OCI-M1 (cell line): ENCODE results near the gene MAPK4.
"Not testable (repeated sequence)": the region's sequence is repeated elsewhere in the genome, so short reads cannot be mapped to it uniquely, and the experiment has no call there.

Experiments
- DNase-seq: peaks from one replicate; lab custom pipeline; 2025; lab: John Stamatoyannopoulos, UW

The MAPK4 gene

DNA sequence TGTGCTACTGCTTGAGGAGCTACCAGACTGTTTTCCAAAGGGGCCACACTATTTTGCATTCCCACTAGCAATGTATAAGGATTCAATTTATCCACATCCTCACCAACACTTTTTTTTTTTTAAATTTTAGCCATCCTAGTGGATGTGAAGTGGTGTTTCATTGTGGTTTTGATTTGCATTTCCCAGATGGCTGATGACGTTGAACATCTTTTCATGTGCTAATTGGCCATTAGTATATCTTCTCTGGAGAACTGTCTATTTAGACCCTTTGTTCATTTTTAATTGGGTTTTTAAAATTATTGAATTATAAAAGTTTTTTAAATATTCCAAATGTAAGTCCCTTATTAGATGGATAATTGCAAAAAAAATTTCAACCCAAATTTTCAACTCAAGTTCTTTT lies 121.1 kb downstream of the MAPK4 start:
- DNase-seq, result no peak

DNA sequence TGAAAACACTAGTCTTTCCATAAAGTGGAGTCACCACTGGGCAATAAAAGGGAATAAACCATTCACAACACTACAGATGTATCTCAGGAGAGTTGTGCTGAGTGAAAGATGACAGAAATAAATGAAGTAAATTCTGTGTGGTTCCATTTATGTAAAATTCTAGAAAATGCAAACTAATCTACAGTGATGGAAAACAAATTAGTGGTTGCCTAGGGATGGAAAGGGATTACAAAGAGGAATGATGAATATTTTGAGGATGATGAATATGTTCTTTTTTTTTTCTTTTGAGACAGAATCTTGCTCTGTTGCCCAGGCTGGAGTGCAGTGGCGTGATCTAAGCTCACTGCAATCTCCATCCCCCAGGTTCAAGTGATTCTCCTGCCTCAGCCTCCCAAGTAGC lies 123.0 kb downstream of the MAPK4 start:
- no peak for DNase-seq

DNA sequence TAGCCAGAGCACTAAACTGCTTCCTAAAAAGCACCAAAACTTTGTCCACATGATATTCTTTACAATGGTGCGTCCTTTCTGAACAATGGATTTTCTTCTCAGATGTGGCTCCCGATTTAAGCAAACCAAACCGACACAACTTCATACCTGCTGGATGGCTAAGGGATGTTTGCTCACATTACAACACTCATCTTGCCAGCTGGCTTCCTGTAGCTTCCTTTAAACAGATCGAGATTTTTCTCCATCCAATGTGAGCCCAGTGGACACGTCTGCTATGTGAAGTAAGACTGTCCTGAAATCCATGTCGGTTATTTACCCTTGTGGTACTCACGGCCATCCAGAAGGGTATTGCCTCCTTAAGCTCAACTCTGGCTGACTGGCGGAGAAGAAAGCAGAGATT lies 126.5 kb downstream of the MAPK4 start:
- no peak for DNase-seq

DNA sequence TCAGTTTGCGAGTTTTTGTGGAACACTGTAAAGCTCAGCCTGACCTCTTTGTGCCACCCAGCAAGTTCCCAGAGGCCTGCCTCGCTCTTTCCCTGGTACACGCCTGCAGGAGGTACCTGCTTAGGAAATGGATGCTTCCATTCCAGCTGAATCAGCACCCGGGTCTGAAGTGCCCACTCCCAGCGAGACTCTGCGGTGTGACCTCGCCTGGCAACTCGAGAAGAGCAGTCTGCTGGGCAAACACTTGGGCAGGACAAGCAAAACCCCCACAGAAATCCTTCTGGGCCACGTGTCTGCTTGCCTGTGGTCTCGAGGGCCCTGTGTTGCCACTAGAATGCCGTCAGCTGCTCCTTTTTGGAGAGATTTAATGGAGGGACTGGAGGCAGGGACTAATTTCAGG lies 127.6 kb downstream of the MAPK4 start:
- DNase-seq, result no peak

DNA sequence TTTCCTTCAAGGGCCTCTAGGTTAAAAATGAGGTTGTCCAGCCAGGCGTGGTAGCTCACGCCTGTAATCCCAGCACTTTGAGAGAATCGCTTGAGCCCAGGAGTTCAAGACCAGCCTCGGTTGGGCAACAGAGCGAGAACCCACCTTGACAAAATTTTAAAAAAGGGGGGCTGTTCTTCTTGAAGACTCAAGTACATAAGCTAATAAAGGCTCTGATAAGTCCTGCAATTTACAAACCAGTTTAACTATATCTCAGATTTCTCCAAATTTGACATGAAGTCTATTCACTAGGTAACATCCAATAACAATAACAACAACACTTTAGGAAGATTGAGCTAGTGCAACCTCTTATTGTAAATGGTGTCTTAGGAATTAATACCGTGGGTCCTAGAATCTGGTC lies 129.7 kb downstream of the MAPK4 start:
- no peak for DNase-seq

DNA sequence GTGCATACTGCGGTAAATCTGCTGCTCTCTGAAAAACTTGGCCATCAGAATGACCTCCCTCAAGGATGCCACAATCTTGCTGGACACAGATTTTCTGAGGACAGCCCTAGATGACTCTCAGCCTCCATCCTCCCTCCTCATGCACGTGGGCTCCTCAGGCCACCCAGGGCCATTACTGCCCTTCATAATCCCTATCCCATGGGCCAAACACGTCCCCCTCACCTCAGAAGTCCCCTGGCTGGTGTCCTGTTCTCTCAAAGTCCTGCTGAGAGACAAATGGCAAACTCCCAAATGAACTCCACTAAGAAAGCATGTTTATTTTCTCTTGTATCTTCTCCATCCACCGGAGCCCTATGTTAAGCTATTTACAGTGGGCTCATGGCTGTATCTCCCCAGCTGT lies 134.3 kb downstream of the MAPK4 start:
- no peak for DNase-seq

DNA sequence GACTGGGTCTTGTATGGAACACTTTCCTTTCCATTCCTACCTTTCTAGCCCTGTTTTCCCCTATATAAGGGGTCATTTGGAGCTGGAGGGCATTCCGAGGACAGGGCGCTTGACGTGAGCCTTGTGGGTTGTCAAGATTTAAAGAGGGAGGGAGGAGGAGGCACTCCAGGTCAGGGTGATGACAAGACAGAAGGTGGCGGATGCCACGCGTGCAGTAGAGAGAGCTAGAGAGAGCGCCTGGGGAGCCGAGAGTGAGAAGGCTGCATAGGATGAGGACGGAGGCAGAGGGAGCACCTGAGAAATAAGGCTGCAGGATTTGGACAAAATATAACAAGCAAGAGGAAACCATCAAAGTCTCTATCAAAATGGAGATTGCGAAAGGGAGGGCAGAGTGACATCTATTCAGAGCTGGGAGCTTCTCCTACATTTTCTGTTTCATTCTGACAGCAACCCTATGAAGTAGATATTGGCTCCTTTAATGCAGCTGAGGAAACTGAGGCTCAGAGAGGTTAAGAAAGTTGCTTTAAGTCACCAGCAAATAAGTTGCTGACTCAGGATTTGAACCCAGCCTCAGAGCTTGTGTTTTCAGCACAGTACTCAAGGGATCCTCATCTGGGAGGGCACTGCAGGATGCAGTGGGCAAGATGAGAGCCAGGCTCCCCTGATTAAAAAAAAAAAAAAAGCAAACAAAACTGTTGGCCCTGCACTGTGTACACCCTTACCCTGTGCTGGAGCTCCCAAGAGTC lies 135.7 kb downstream of the MAPK4 start:
- no peak for DNase-seq

DNA sequence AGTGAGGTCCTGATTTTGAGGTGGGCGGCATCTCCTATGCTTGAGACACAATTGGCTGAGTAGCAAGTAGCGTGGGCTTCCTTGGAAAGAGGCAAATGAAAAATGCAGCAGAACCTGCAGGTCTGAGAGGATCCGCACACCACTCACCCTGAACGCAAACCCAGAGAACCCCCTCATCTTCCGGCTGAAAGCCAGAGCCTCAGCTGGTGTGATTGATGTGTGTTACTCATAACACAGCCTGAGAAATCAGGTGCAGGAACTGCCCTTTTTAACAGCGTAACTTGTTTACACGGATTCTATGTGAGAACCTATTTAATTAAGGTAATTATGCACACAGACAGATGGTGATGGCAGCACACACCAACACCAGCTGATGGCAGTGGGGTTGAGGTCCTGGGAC lies 136.5 kb downstream of the MAPK4 start:
- no peak for DNase-seq

DNA sequence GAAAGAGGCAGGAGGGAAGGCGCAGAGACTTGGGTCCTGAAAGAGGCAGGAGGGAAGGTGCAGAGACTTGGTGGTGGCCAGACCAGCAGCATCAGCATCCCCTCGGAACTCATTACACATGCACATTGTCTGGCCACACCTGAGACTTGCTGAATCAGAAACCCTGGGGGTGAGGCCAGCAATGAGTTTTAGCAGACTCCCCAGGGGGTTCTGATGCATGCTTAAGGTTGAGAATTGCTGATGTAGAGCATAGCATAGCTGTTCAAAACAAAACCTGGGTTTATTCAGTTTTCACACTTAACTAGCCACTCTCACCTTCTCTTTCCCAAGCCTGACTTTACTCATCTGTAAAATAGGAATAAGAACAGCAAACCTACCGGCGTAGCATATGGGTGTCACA lies 137.0 kb downstream of the MAPK4 start:
- no peak for DNase-seq

DNA sequence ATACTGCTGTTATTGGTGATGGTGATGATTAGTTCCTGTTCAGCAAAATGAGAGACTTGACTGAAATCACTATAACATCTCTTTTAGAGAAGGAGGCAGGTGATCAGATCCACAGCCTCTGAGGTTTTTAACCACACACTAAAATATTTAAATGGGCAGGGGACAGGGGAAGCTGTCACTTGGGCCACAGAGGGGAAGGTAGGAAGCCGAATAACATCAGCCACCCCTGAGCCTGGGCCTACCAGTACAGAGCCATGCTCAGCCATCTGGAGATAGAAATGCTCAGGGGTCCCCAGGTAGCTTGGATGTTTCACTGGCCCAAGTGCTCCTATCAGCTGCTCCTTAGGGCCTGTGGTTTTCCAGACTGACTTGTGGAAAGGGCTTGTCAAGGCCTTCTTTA lies 137.6 kb downstream of the MAPK4 start:
- DNase-seq, result no peak

DNA sequence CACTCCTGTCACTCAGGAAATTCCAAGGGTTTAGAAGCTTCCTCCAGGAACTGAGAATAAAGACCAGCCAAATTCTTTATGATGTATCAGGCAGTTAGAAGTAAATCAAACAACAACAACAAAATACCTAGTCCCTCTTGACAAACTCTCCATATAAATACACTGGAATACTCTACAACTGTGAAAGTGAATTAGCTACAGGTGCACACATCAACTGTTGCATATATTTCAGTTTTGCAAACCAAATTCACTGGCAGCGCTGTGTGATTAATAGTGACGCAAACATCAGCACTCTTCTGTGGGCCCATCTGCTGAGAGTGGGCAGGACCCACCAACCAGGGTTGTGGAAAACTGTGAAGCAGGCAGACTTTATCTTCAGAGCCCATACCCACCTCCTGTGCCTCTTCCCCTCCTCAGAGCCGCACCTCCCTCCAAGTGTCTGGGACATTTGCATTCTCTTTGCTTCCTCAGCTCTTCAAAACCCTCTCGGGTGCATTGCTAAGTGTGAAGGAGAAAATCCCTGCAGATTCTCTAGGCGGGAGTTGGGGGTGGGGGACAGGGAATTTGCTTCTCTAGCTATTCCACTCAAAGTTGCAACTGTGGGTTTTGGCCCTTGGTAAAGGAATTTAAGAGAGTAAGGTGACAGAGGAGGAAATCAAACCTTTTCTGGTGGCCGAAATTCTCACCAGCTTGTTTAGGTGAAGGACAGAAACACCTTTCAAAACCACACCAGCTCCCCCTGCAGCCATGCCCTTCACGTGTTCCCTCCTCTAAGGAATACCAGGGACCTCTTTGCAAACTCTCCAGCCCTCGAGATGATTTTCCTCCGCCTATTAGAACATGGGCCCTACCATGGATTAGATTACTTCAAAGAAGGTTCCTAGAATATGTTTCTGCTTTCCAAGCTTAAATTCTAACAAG lies 140.6 kb downstream of the MAPK4 start:
- DNase-seq, result no peak

DNA sequence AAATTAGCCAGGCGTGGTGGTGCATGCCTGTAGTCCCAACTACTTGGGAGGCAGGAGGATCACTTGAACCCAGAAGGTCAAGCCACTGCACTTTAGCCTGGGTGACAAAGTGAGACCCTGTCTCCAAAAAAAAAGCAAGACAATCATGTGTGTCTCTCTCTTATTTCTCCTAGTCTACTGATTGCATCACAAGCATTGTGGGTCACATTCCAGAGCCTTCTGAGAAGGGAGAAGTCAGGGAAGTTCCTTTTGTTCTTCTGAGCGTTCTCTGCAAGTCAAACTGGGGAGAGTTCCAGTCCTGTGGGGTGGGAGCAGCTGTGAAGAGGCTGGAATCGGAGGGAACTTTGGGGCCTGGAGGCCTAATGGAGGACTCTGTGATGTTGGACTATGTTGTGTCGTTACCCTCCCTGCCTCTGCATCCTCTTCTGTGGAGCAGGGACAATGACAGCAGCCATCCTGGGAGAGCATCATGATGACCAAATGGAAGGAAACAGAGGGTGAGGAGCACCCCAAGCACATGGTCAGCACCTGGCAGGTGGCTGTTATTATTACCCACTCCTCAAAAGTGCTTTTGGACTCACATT lies 144.6 kb downstream of the MAPK4 start:
- DNase-seq, result no peak

DNA sequence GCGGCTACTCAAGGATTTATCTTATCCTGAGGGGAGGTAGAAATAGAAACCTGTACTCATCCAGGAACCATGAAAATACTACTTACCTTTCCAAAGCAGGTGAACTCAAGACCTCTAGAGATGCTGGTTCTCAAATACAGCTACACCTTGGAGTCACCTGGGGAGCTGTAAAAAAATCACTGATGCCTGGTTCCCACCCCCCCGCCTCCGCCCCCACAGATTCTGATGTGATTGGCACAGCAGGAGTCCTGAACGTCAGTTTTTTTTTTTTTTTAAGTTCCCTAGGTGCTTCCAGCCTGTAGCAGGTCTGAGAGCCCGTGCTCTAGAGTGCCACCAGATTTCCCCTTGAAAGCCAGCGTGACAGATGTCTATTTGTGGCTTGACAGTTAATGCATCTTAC lies 146.3 kb downstream of the MAPK4 start:
- DNase-seq, result no peak

DNA sequence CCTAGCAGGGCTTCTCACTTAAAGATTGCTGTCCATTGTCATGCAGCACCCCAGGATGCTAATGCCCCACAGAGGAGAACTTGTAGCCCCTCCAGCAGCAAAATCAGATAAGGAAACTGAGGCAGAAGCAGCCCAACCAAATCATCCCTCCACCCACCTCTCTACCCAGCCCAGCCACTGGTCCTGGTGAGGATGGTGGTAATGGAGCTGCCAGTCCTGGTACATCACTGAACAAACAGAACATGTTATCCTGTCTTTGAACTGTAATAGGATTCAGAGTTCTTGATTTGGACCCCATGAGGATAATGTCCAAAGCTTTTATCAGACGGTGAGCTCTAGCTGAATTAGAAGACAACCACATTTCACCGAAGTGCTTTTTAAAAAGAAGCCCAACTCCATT lies 146.8 kb downstream of the MAPK4 start:
- no peak for DNase-seq

DNA sequence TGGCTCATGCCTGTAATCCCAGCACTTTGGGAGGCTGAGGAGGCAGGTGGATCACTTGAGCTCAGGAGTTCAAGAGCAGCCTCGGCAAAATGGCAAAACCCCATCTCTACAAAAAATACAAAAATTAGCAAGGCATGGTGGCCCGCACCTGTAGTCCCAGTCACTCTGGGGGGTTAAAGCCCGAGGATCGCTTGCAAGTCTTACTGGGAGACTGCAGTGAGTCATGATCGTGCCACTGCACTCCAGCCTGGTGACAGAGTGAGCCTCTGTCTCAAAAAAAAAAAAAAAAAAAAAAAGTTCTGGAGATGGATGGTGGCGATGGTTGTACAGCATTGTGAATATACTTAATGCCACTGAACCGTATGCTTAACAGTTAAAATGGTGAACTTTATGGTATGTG lies 147.4 kb downstream of the MAPK4 start:
- DNase-seq, result not testable (repeated sequence)

DNA sequence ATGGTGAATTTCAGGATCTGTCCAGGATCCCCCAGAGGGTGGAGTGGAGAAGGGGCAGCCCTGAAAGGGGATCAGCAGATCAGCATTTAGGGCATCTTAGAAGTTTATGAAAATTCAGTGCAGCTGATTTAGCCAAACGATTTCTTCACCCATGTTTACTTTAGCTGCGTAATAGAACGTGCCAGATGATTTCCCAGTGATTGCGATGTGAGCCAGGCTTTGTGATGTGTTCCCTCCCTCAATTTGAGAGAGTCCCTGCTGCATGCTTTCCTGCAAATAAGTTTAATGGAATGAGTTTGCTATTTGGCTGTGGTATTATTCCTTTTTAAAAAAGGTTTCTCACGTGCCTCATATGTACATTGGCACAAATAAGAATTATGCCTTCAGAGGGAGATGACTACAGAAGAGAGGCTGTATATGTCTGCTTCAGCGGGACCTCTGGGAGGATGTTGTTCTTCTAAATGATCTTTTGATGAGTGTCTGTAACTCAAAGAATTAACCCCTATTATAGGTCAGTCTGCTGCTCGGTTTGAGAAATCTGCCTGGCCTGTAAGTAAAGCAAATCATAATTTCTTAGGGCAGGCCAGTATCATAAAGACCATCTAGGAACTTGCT lies 148.1 kb downstream of the MAPK4 start:
- DNase-seq, result no peak

DNA sequence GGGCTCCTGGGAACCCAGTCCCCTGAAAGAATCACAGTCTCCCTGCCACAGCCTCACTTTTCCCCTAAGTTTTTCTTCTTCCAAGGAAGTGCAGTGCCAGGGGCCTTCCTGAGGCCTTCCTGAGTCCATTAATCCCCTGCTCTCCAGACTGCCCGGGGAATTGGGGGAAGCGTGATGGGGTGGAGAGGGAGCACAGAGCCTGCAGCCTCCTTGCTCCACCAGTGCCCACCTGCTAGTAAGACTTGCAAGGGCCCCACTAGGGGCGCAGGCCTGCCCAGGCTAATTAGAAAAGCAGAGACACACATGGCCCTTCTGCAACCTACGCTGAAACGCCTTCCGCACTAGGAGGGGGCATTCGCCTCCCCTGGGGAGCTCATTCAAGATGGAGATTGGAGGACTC lies 149.3 kb downstream of the MAPK4 start:
- DNase-seq, result no peak

DNA sequence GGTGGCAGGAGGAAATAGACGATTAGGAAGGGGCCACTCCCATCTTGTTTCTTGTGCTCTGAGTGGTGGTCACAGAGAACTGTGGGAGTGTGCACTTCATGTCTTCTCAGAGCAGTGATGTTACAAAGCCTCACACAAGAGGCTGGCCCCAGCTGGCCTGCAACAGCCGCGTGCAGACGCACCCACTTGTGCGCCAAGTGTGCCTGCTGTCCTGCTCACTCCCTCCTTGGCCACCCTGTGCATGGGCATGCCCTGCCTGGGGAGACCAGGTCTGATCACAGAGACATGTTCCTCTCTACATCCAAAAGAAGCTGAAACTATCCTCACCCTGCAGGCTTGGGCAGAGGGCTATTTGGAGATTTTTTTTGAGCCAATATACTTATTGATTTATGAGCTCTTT lies 151.5 kb downstream of the MAPK4 start:
- DNase-seq, result no peak

DNA sequence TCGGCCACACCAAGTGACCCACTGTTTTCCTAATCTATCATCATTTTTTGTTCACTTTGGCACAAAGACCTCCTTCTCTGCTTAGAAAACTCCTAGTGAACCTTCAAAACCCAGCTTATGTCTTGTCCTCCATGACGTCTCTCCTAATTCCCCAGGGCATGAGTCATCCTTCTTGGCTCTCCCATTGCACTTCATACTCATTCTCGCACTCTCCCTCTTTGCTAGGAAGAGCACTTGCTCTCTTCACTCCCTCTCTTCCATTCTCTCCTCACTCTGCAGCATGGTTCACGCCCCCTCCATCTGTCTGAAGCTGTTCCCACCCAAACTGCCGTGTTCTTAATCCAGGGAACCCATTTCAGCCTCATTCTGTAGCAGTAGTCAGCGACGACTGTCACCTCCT lies 156.0 kb downstream of the MAPK4 start:
- no peak for DNase-seq

DNA sequence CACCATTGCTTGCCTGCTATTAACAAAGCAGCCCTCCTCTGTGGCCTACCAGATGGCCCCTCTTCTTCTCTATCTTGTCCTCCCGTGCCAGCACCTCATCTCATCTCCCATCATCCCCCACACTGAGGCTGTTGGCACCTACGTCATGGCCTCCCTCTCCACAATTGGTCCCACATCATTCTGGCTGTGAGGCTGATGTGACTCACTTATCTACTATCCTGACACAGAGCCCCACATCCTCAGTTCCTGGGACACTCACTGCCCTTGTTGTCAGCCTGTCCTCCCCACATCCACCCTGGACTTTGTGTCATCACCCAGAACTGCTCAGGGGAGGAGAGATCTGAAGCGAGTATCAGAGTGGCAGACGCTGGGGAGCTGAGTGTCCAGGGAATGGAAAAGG lies 157.0 kb downstream of the MAPK4 start:
- no peak for DNase-seq

DNA sequence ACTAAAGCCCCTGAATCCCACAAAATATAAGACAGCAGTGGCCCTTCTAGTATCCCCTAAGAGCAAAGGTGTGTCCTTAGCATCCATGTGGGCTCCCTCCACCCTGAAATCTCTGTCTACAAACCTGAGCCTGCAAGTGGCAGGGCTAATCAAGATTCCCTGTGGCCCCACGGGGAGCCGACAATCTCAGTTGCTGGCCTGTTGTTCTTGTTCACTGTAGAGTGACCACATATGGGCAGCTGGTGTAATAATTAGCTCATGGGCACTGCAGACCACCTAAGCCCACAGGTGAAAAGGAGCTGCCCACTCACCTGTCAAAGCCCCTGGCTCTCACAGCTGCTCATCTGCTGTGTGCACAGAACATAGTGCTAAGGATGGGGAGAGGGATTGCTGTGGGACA lies 157.7 kb downstream of the MAPK4 start:
- DNase-seq, result no peak

DNA sequence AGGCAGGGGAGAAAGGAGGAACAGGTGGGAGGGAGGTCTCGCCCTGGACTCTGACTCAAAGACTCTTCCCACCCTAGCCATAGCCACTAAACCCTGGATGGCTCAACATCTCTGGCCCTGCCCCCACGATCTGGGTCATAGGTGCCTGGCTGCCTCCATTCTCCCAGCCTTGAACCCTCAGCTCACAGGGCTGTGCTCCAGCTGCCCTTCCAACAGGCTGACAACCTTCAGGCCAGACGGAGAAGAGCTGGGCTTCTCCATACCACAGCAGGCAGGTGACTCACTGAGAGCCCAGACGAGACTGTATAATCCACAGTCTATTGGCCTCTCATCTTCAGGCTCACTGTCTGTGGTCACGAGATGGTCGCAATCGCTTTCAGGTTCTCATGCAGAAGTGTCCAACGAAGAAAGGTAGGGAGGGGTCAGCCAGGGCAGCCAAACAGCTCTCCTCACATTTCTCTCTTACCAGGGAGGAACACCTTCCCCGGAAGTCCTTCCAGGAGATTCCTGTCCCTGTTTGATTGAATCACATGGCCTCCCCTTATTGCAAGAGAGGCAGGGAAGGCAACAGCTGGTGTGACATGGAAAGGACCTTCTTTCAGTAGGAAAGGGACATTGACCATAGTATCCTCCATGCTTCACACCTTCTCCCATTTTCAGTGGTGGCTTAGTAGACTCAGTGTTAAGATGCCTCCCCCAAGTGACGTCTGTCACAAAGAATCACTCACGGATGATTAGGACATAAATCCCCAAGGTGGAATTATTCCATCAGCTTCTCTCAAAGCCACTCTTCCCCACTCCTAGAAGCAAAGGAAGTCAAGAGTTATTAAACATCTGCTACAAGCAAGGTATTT lies 159.8 kb downstream of the MAPK4 start:
- DNase-seq, result no peak
